Right lung (tissue), 5 donors: ENCODE measurements around the gene SNAPIN. TPM values are rescaled to one million over a fixed set of nuclear protein-coding genes. Genes with fewer than 3 reads are reported as not detected.

Source experiments
- DNase-seq, 2 donors: peaks; one replicate each; pipeline ENCODE4 v3.0.0-alpha.2; 2013
- polyA plus RNA-seq, 5 donors: library from polyadenylated mRNA; unstranded; fragments of 120-200 nt; gene quantifications; one replicate each; pipeline versions ENCODE4 v1.2.1 to v1.2.3, GENCODE V29; 2013; ENCODE audit warnings: inconsistent platforms in 1 of 5, low replicate concordance in 1 of 5; ENCODE audit not compliant: insufficient read length in 5 of 5, insufficient read depth in 1 of 5

SNAPIN gene
- polyA plus RNA-seq, 5 donors: 38.5 to 48.6 (median 41.6) TPM

DNA sequence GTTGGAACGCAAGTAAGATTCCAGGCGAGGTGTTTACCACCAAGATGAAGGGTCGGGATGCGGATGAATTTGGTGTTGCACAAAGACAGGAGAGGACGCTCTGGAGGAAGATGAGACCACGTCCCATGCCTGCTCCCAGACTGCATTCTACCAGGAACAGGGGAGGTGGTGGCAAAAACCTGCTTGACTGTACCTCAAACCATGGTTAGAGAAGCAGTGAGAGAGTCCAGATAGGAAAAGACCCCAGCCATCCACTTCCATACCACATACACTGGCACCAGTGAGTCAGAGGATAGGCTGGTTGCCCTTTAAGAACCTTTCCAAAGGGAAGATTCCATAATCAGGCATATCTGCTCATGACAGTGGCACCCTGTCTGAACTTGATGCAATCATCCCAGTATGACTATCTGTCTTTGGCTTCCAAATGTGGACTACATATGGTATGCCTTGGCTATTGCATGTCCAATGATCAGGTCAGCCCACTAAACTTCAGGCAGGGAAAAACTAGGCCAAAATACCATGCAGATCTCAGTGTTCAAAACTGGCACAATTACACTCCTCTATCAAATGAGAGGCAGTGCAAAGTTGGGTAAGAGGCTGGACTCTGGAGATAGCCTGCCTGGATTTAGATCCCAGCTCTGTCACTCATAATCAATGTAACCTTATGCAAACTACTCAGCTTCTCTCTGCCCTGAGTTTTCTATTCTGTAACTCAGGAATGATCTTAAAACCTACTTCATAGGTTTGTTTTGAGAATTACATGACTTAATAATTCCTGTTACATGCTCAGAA, 40.6 kb downstream of the SNAPIN start:
- DNase-seq: no peak

DNA sequence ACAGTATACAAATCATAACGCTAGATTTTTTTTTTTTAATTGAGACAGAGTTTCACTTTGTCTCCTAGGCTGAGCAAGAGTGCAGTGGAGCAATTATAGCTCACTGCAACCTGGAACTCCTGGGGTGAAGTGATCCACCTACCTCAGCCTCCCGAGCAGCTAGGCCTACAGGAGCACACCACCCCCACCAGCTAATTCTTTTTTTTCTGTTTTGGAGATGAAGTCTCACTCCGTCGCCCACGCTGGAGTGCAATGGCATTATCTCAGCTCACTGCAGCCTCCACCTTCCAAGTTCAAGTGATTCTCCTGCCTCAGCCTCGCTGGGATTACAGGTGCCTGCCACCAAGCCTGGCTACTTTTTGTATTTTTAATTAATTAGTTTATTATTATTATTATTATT, 41.3 kb downstream of the SNAPIN start:
- no peak for DNase-seq

- DNase-seq: no peak
Observed at GRCh38 chr1:153705484-153705883, 47.0 kb downstream of the SNAPIN start.

DNA sequence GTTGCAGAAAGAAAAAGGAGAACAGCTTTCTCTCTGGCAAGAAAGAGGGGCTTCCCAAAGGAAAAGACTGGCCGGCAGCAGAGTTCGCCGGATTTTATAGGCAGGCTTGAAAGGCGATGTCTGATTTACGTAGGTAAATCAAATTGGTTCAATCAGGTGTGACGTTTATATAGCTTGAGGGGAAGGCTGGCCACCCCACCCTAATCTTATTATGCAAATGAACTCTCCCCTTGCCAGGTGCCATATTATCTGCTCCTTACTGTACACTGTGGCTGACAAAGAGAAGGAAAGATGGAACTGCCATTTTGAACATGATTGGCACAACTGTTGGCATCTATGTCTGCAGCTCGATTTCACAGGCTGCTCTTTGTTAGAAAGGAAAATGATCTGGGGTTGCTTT, 52.5 kb downstream of the SNAPIN start:
- no peak for DNase-seq

Other genes starting within 250 kb of the SNAPIN start
- gene S100A7A, start 242.2 kb upstream of the SNAPIN start, polyA plus RNA-seq: not detected
- not detected for gene S100A7, start 198.1 kb upstream of the SNAPIN start, polyA plus RNA-seq
- gene S100A6, start 122.7 kb upstream of the SNAPIN start, polyA plus RNA-seq: 100 to 1,000 TPM; 138 to 297 (median 187) TPM
- under 1 TPM in 1 of 5 donors, not detected in 4; 0.23 TPM for gene S100A5, start 117.8 kb upstream of the SNAPIN start, polyA plus RNA-seq
- 10 to 100 TPM; 15.9 to 32.6 (median 19.9) TPM for gene S100A4, start 112.9 kb upstream of the SNAPIN start, polyA plus RNA-seq
- under 1 TPM in 2 of 5 donors, not detected in 3; 0.21 to 0.66 TPM for gene S100A3, start 109.4 kb upstream of the SNAPIN start, polyA plus RNA-seq
- 1 to 10 TPM in 3 of 5 donors, under 1 TPM in 2; 0.69 to 1.8 (median 1.2) TPM for gene S100A2, start 92.9 kb upstream of the SNAPIN start, polyA plus RNA-seq
- gene S100A16, start 45.6 kb upstream of the SNAPIN start, polyA plus RNA-seq: 100 to 1,000 TPM; 119 to 177 (median 147) TPM
- 100 to 1,000 TPM in 4 of 5 donors, 10 to 100 TPM in 1; 93.5 to 174 (median 144) TPM for gene S100A14, start 42.4 kb upstream of the SNAPIN start, polyA plus RNA-seq
- 100 to 1,000 TPM in 1 of 5 donors, 10 to 100 TPM in 4; 76.9 to 120 (median 96.7) TPM for gene S100A13, start 31.2 kb upstream of the SNAPIN start, polyA plus RNA-seq
- 1 to 10 TPM in 4 of 5 donors, under 1 TPM in 1; 1.00 to 2.0 (median 1.6) TPM for gene S100A1, start 30.3 kb upstream of the SNAPIN start, polyA plus RNA-seq
- 100 to 1,000 TPM; 106 to 125 (median 120) TPM for gene CHTOP, start 24.6 kb upstream of the SNAPIN start, polyA plus RNA-seq
- gene ILF2, start 12.3 kb downstream of the SNAPIN start, polyA plus RNA-seq: 100 to 1,000 TPM; 245 to 312 (median 264) TPM
- gene NPR1, start 20.0 kb downstream of the SNAPIN start, polyA plus RNA-seq: 10 to 100 TPM; 14.4 to 20.5 (median 15.0) TPM
- 100 to 1,000 TPM in 4 of 5 donors, 10 to 100 TPM in 1; 98.2 to 130 (median 104) TPM for gene INTS3, start 69.3 kb downstream of the SNAPIN start, polyA plus RNA-seq
- 10 to 100 TPM; 33.3 to 47.9 (median 41.6) TPM for gene SLC27A3, start 116.7 kb downstream of the SNAPIN start, polyA plus RNA-seq